GM18520 (cell line): ENCODE measurements around the gene TPST2.
"Not testable (repeated sequence)": the region's sequence is repeated elsewhere in the genome, so short reads cannot be mapped to it uniquely, and the experiment has no call there.

Source experiments
- ATAC-seq: cut with Tn5 transposase; IDR thresholded peaks from one replicate; pipeline ENCODE4 v1.9.1; 2021; ENCODE audit not compliant: unreplicated experiment

The TPST2 gene

DNA sequence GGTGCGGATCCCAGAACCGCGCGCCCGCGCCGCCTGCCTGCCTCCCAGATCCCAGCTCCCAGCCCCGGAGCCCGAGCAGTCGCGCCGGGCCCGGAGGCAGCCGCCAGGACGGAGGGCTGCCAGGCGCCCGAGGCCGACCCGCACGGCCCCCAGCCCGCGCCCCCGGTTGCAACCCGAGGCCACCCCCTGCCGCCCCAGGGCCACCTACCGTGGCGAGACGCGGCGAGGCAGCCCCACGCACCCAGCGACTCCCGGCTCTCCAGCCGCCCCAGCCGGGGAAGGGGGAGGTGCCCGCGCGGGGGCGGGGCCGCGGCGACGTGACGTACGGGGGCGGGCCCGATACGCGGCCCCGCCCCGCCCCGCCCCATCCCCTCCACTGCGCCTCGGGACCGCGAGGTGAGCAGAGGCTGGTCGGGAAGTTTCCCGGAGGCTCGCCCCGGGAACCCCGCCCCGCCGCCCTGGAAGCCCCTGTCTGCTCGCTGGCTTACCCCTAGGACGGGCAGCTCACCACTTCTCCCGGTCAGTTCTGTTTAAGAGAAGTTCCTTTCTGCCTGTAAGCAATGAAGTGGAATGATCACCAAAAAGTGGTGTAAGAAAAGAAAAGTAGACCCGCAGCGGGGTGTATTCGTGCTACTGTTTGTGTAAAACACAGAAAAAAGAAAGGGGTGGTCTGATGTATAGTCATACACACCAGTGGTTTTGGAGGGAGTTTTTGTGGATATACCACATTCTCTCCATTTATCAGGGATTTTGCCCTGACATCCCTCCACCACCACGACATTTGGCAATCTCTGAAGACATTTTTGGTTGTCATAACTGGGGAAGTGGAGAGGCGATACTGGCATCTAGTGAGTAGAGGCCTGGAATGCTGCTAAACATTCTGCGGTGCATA is at the start of gene TPST2:
TSS of gene TPST2 (minus strand) at position 288 of the 892 bp plus-strand sequence. CDS start 48,502 bp downstream, outside the sequence.
- ATAC-seq, result peak; percentile 41

DNA sequence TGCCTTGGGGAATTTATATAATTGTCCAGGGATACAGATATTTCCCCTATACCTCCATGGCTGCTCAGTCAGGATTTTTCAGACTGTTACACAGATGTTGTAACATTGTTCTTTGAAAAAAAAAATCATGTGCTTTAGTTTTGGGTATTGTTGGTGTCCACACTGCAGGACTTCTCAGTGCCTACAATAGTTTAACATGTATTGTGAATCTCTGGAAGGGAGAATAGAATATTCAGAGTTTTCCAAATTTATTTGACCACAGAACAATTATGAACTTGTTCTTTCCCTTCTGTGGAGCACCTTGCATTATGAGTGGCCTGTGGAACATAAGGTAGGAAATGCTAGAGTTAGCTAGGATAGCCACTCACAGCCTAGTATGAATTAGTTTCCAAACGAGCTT is 46.4 kb upstream of the TPST2 start:
- ATAC-seq, result no peak

DNA sequence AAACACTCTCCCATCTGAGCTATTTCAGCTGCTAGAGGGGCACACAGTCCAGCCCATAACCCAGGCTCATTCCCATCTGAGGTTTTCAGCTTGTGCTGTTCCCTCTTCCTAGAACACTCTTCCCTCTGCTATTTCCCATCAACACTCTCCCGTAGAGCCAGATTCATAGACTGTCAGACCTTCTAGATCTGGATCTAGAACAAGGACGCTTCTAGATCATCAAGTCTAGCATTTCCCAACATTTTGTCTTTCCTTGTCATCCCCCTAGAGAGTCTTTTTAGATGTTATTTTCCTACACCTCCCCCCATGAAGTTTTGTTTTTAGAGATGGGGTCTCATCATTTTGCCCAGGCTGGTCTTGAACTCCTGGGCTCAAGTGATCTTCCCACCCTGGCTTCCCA is 45.2 kb upstream of the TPST2 start:
- ATAC-seq, result no peak

DNA sequence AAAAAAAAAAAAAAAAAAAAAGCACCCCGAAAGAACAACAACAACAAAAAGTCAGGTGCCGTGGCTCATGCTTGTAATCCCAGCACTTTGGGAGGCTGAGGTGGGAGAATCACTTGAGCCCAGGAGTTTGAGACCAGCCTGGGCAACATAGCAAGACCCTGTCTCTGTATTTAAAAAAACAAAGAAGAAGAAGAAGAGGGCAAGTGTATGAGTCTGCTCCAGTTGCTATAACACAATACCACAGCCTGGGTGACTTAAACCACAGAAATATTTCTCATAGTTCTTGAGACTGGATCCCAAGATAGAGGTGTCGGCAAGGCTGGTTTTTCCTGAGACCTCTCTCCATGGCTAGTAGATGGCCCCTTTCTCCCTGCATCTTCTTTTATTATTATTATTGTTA is 44.3 kb upstream of the TPST2 start:
- no peak for ATAC-seq

- ATAC-seq, result no peak
Measured at GRCh38 chr22:26632422-26633155, 42.7 kb upstream of the TPST2 start.

GRCh38 chr22:26631282-26631681 is 41.4 kb upstream of the TPST2 start:
- ATAC-seq, result no peak

DNA sequence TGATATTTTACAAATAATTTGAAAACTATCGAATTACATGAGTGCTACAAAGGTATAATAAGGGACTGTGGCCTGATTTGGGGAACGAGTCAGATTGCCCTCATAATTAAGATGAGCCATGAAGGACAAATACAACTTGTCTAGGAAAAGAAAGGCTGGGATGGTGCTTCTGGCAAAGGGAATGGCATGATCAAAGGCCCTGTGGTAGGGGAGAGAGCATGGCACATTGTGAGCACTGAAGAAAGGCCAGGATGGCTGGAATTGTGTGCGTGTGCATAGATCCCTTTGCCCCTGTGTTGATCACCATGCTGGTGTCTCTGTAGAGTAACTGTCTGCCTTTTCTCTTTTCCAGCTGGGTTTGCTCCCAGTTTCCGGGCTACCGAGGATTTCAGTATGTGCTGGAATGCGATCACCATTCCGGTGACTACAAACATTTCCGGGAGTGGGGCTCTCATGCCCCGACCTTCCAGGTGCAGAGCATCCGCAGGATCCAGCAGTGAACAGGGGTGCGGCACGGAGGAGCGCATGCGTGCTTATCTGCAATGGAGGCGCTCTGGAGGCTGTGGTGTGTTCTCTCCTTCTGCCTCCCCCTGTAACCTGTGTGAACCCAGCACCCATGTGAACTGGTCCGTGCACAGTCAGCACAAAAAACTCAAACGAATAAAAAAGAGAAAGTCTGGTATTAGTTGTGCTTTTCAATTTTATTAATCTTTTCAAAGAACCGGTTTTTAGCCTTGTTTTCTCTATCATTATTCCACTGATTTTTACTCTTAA is 40.2 kb upstream of the TPST2 start:
- no peak for ATAC-seq

GRCh38 chr22:26624803-26625202 is 34.9 kb upstream of the TPST2 start:
- ATAC-seq, result no peak

- ATAC-seq, result no peak
Measured at GRCh38 chr22:26623984-26624383, 34.1 kb upstream of the TPST2 start.

GRCh38 chr22:26621663-26622062 is 31.7 kb upstream of the TPST2 start, which contains the start of gene CRYBA4:
Gene CRYBA4 (plus strand): TSS chr22:26621963. CDS start chr22:26622597, 634 bp downstream.
- ATAC-seq, result no peak

DNA sequence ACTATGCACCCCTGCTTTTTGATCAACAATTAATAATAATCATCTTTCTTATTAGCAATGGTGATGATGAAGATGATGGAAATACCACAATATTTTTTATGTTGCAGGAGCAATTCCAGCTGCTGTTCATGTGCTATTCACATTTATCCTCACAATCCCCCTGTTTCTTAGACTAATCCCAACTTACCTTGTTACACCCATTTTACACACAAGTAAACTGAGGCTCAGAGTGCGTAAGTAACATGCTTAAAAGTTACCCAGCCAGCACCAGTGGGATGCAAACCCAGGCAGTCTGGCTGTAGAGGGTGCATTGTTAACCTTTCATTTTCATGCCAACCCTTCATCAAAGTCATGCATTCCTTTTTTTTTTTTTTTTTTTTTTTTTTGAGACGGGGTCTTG is 30.3 kb upstream of the TPST2 start:
- no peak for ATAC-seq

DNA sequence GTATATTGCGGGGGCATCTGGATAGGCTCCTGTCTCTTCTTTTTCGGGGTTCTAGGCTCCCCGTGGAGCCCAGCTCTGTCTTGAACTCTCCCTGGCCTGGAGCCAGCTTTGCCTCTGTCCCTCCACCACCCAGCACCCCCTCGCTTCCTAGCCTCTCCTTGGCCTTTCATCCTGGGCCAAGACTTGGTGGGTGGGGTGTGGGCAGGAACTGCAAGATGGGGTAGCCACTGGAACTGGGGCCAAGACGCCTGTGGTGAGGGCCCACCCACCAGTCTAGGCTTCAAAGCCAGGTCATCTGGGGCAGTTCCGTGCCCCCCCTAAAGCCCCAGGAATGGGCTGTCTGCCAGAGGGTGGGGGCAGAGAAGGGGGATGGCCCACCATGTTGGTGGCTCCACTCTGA is 29.6 kb upstream of the TPST2 start:
- ATAC-seq, result no peak

- no peak for ATAC-seq
Measured at GRCh38 chr22:26618455-26618854, 28.5 kb upstream of the TPST2 start.

DNA sequence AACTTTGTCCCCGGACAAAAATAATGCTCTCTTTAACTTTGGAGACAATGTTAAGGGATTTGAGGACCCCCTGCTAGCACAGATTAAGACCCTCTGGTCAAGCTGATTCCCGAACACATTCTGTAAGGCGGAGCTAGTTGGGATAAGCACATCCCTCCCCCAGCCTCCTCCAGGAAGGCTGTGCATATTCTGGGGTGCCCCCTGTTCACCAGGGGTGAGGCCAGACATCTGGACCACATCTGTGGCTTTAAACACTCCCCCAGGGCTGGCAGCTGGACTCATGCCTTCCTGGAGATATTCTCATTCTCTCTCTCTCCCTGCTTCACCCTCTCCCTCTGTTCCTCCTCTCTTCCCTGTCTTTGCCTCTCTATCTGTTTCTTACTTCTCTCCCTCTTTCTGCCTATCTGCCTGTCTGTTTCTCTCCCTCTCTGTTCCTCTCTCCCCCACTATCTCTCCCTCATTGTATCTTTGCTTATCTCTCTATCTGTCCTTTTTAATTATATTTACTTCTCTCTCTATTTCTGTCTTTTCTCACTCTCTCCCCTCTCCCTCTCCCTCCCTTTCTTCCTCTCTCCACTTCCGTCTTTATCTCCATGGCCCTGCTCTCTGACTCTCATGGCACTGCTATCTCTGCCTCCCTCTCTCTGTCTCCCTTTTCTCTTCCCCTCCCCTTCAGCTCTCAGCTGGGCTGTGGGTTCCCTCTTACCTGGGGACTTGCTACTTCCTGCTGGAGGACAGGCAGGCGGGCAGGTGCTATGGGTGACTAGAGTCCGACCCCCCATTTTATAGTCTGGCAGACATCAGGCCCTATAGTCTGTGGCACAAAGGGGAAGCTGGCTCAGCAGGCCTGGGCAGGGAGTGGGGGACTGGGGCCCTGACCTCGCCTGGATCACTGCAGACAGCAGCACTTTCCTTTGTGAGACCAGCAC is 27.6 kb upstream of the TPST2 start, which contains the start of gene CRYBB1:
TSS of gene CRYBB1 (minus strand) at position 757 of the 929 bp plus-strand sequence. CDS start 1,708 bp downstream, outside the sequence.
- no peak for ATAC-seq

- no peak for ATAC-seq
Measured at GRCh38 chr22:26616650-26617049, 26.7 kb upstream of the TPST2 start.

DNA sequence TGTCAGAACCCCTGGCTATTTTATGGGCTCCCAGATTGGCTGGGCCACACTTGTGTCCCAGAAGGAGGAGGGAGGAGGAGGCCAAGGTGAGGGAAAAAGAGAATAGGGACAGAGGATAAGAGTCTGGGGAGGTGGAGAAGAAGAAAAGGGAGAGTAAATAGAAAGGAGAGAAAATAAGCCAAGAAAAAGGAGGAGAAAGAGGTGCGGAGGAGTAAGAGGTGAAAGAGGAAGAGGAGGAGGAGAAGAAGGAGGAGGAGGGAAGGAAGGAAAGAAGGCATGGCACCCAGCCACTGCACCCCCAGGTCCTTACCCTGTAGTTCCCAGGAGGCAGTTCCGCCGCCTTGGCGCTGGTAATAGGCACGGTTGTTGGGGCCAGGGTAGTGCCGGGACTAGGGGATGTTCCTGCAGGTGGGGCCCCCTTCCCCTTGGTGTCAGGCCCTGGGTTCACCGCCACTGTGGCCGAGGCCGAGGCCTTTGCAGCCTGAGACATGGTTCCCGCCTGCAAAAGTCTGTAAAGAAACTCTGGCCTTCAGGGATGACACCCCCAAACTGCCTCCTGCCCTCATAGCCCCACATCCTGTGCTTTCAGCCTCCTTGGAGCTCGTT is 26.0 kb upstream of the TPST2 start:
- ATAC-seq, result no peak

DNA sequence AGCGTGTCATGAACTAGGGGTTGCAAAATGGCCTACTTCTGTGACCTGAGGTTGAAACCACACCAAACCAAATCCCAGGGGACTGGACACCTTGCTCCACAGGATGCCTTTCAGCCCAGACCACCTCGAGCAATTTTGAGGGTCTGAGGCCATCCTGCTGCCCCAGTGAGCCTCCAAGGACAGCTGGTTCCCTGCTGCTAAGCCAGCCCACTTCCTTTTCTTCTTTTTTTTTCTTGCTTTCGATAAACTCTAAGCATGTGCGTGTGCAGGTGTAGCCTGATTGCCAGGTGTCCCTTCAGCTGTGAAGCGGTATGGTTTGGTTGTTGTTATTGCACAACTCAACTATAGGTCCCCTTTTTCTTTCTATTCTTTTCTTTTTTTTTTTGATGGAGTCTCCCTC is 25.2 kb upstream of the TPST2 start:
- peak; percentile 45 for ATAC-seq

DNA sequence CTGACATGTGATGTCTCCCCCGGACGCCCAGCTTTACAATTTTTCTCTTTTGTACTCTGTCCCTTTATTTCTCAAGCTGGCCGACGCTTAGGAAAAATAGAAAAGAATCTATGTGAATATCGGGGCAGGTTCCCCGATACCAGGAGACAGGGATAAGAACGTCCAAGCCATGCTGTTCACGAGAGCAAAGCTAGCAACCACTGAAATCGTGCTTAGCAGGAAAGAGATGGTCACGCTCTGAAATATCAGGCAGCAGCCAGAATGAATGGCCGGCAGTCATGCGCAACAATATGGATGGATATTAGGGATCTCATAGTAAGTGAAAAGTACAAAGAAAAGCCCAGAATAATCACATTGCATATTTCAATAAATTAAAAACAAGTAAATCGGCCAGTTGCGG is 24.4 kb upstream of the TPST2 start:
- no peak for ATAC-seq

- ATAC-seq, result not testable (repeated sequence)
Measured at GRCh38 chr22:26613753-26614152, 23.8 kb upstream of the TPST2 start.

DNA sequence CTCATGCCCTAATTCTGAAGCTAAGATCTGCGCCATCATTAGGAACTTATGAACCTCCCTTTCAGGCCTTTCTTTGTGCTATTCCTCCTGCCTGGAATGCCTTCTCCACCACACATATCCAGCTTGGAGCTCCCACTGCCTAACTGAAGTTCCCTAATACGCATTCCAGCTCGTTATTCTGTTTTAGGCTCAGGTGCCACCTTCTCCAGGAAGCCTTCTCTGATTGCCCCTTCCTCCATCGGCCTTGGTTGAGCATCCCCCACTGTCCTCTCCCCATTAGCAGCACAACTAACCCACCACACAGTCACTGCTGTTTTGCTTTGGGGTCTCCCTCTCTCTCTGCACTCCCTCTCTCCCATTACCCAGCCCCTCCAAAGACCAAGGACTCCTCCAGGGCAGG is 22.7 kb upstream of the TPST2 start:
- ATAC-seq, result no peak
